H1 (cell line): ENCODE data around the gene ASTN2. TPM values are rescaled to one million over a fixed set of nuclear protein-coding genes. Genes with fewer than 3 reads are reported as not detected.

Experiments used
- CTCF ChIA-PET: fragments of 300-600 bp; sonication (Branson Sonifier 250); formaldehyde crosslinking; loops from one replicate; lab custom pipeline; 2021; ENCODE audit not compliant: partially characterized antibody; lab: Charles Lee
- POLR2A ChIA-PET: fragments of 300-600 bp; sonication (Branson Sonifier 250); formaldehyde crosslinking; loops from one replicate; lab custom pipeline; 2021; ENCODE audit warnings: inconsistent platforms; ENCODE audit not compliant: partially characterized antibody; lab: Charles Lee
- DNase-seq, 2 experiments: peaks; one replicate each; pipeline versions ENCODE4 v3.0.0 to v3.0.0-alpha.2; 2010 to 2022; ENCODE audit warnings: low spot score in 2 of 2, low read depth in 1 of 2, mixed read lengths in 1 of 2
- FAIRE-seq: peaks from 2 replicates; lab custom pipeline; 2011; peaks lifted over from hg19 to GRCh38; lab: Jason Lieb, UNC
- H2AFZ ChIP-seq: 2 replicates; pipeline ENCODE4 v1.8.1; 2012; ENCODE audit warnings: low read length, inconsistent platforms
- H2AK5ac ChIP-seq: 2 replicates; pipeline ENCODE4 v1.6.1; 2013; ENCODE audit warnings: low read depth, low read length
- H2BK120ac ChIP-seq: replicated peaks from 2 replicates; pipeline ENCODE3; 2013; ENCODE audit warnings: low read depth, low read length, inconsistent platforms
- H2BK12ac ChIP-seq: 2 replicates; pipeline ENCODE4 v1.6.1; 2013; ENCODE audit warnings: low read depth, low read length
- H2BK15ac ChIP-seq: 2 replicates; pipeline ENCODE4 v1.6.1; 2013; ENCODE audit warnings: low read length
- H2BK20ac ChIP-seq: 2 replicates; pipeline ENCODE4 v1.6.1; 2013; ENCODE audit warnings: low read length
- H2BK5ac ChIP-seq: 2 replicates; pipeline ENCODE4 v1.6.1; 2013; ENCODE audit warnings: low read depth, low read length
- H3K14ac ChIP-seq: 2 replicates; pipeline ENCODE4 v1.6.1; 2013; ENCODE audit warnings: inconsistent platforms; ENCODE audit not compliant: insufficient read length
- H3K18ac ChIP-seq: 2 replicates; pipeline ENCODE4 v1.6.1; 2013; ENCODE audit warnings: low read length; ENCODE audit errors: extremely low read depth
- H3K23ac ChIP-seq: 2 replicates; pipeline ENCODE4 v1.6.1; 2013; ENCODE audit warnings: inconsistent platforms; ENCODE audit not compliant: insufficient read length
- H3K23me2 ChIP-seq: 2 replicates; pipeline ENCODE4 v1.6.1; 2013; ENCODE audit warnings: low read depth, low read length
- H3K27ac ChIP-seq: 2 replicates; pipeline ENCODE4 v1.6.1; 2011; ENCODE audit warnings: low read depth, low read length, inconsistent platforms
- H3K27me3 ChIP-seq, 4 experiments: replicated peaks in 1 of 4; 1 replicate in 1 of 4; 2 replicates in 3 of 4; pipeline versions ENCODE4 v1.6.1 to v1.8.1; 2011 to 2013; ENCODE audit warnings: low read length in 3 of 4, mild to moderate bottlenecking in 3 of 4, inconsistent platforms in 2 of 4, mixed read lengths in 2 of 4, moderate library complexity in 1 of 4; ENCODE audit not compliant: control insufficient read depth in 3 of 4, insufficient read depth in 3 of 4; ENCODE audit errors: extremely low read depth in 1 of 4
- H3K36me3 ChIP-seq, 4 experiments: 2 replicates each; pipeline versions ENCODE4 v1.6.1 to v1.8.1; 2011 to 2013; ENCODE audit warnings: mild to moderate bottlenecking in 4 of 4, low read length in 3 of 4, moderate library complexity in 2 of 4, control low read depth in 1 of 4, inconsistent platforms in 1 of 4; ENCODE audit not compliant: insufficient read depth in 4 of 4, control insufficient read depth in 2 of 4
- H3K4ac ChIP-seq: replicated peaks from 2 replicates; pipeline ENCODE3; 2013; ENCODE audit warnings: low read length, low read depth, mixed read lengths, inconsistent platforms; ENCODE audit not compliant: insufficient read length
- H3K4me1 ChIP-seq, 4 experiments: replicated peaks in 1 of 4; 1 replicate in 1 of 4; 2 replicates in 3 of 4; pipeline versions ENCODE4 v1.6.1 to v1.8.1; 2011 to 2013; ENCODE audit warnings: low read length in 3 of 4, inconsistent platforms in 2 of 4, mixed read lengths in 1 of 4; ENCODE audit not compliant: insufficient read depth in 4 of 4, control insufficient read depth in 3 of 4
- H3K4me2 ChIP-seq, 2 experiments: 2 replicates each; pipeline versions ENCODE4 v1.6.1 to v1.8.1; 2011 to 2013; ENCODE audit warnings: low read depth in 2 of 2, low read length in 2 of 2, control low read depth in 1 of 2, inconsistent platforms in 1 of 2, mild to moderate bottlenecking in 1 of 2; ENCODE audit not compliant: insufficient read depth in 1 of 2
- H3K4me3 ChIP-seq, 4 experiments: fragments of 200-600, 300-600 bp in 1 of 4; sonication (generic), shearing (Covaris generic), sonication (Bioruptor Twin) in 1 of 4; 2 replicates each; pipeline versions ENCODE4 v1.5.1 to v1.8.1; 2011 to 2016; ENCODE audit warnings: low read length in 4 of 4, low read depth in 3 of 4, control low read depth in 2 of 4, inconsistent platforms in 2 of 4, mild to moderate bottlenecking in 2 of 4, mixed read lengths in 1 of 4, moderate library complexity in 1 of 4; ENCODE audit not compliant: insufficient read depth in 2 of 4; ENCODE audit errors: extremely low read depth in 1 of 4
- H3K56ac ChIP-seq: replicated peaks from 2 replicates; pipeline ENCODE3; 2013; ENCODE audit warnings: low read depth, mild to moderate bottlenecking, mixed read lengths, low read length, inconsistent platforms; ENCODE audit not compliant: insufficient read length
- H3K79me1 ChIP-seq: 2 replicates; pipeline ENCODE4 v1.6.1; 2013; ENCODE audit warnings: low read depth, low read length, control low read depth
- H3K79me2 ChIP-seq, 2 experiments: 2 replicates each; pipeline versions ENCODE4 v1.6.1 to v1.8.1; 2012 to 2013; ENCODE audit warnings: low read length in 2 of 2, mild to moderate bottlenecking in 2 of 2, inconsistent platforms in 1 of 2; ENCODE audit not compliant: insufficient read depth in 2 of 2, control insufficient read depth in 1 of 2
- H3K9ac ChIP-seq, 4 experiments: replicated peaks in 1 of 4; 1 replicate in 1 of 4; 2 replicates in 3 of 4; pipeline versions ENCODE4 v1.6.1 to v1.8.1; 2011 to 2013; ENCODE audit warnings: low read depth in 3 of 4, low read length in 3 of 4, control low read depth in 2 of 4, mild to moderate bottlenecking in 2 of 4, moderate library complexity in 2 of 4, inconsistent platforms in 1 of 4; ENCODE audit errors: extremely low read depth in 1 of 4
- H3K9me3 ChIP-seq, 2 experiments: 2 replicates each; pipeline versions ENCODE4 v1.6.1 to v1.8.1; 2012 to 2013; ENCODE audit warnings: mild to moderate bottlenecking in 2 of 2, moderate library complexity in 2 of 2, control low read depth in 1 of 2, inconsistent platforms in 1 of 2, low read depth in 1 of 2, low read length in 1 of 2, mixed read lengths in 1 of 2; ENCODE audit not compliant: insufficient read depth in 2 of 2
- H4K20me1 ChIP-seq, 2 experiments: replicated peaks in 1 of 2; 2 replicates each; pipeline versions ENCODE3 to v1.8.1; 2011 to 2013; ENCODE audit warnings: inconsistent platforms in 2 of 2, low read length in 2 of 2, mild to moderate bottlenecking in 1 of 2; ENCODE audit not compliant: insufficient read depth in 2 of 2, control insufficient read depth in 1 of 2
- H4K5ac ChIP-seq: 2 replicates; pipeline ENCODE4 v1.6.1; 2013; ENCODE audit warnings: low read length, low read depth, mixed read lengths, inconsistent platforms; ENCODE audit not compliant: insufficient read length
- H4K8ac ChIP-seq: 2 replicates; pipeline ENCODE4 v1.8.0; 2013; ENCODE audit warnings: mild to moderate bottlenecking, moderate library complexity, low read length, inconsistent platforms; ENCODE audit not compliant: insufficient read depth; ENCODE audit errors: extremely low read depth
- H4K91ac ChIP-seq: replicated peaks from 2 replicates; pipeline ENCODE3; 2013; ENCODE audit warnings: low read length, mixed read lengths, inconsistent platforms; ENCODE audit not compliant: insufficient read length
- CBX5 ChIP-seq: fragments of 300-800, 300-1000 bp; sonication (generic); IDR thresholded peaks from 2 replicates; pipeline ENCODE4 v1.7.1; 2016; ENCODE audit warnings: antibody characterized with exemption, low read length, low read depth
- CHD2 ChIP-seq: IDR thresholded peaks from 2 replicates; pipeline ENCODE4 v1.6.1; 2012; ENCODE audit warnings: low read length, improper control_type of control experiment
- EP300 ChIP-seq, 2 experiments: IDR thresholded peaks; 1 replicate in 1 of 2; 2 replicates in 1 of 2; pipeline ENCODE4 v1.6.1; 2011 to 2012; ENCODE audit warnings: low read depth in 2 of 2, low read length in 2 of 2, mild to moderate bottlenecking in 2 of 2, borderline replicate concordance in 1 of 2, inconsistent platforms in 1 of 2, moderate library complexity in 1 of 2
- EZH2 ChIP-seq: fragments of 200-600 bp; sonication (generic); IDR thresholded peaks from 2 replicates; pipeline ENCODE4 v1.7.1; 2012; ENCODE audit warnings: low read depth, mild to moderate bottlenecking, moderate library complexity, low read length, inconsistent platforms; ENCODE audit not compliant: severe bottlenecking
- FOSL1 ChIP-seq: IDR thresholded peaks from 2 replicates; pipeline ENCODE4 v1.6.1; 2011; ENCODE audit warnings: mild to moderate bottlenecking, low read depth, low read length, moderate library complexity; ENCODE audit not compliant: insufficient read depth
- MAFK ChIP-seq: IDR thresholded peaks from 2 replicates; pipeline ENCODE4 v1.6.1; 2012; ENCODE audit warnings: low read depth, mild to moderate bottlenecking, improper control_type of control experiment, low read length
- NANOG ChIP-seq: IDR thresholded peaks from 2 replicates; pipeline ENCODE4 v1.6.1; 2011; ENCODE audit warnings: low read length, low read depth, mild to moderate bottlenecking, inconsistent platforms; ENCODE audit not compliant: insufficient read depth, poor library complexity, severe bottlenecking
- RBBP5 ChIP-seq: IDR thresholded peaks from 2 replicates; pipeline ENCODE4 v1.7.1; 2012; ENCODE audit warnings: low read depth, mild to moderate bottlenecking, inconsistent platforms, low read length, moderate library complexity, borderline replicate concordance
- WGBS, 2 experiments: shearing (Covaris generic) in 1 of 2; methylation state at CpG; one replicate each; pipeline versions ENCODE4 v1.1.6 to v1.1.7; 2013 to 2015; ENCODE audit warnings: low lambda C conversion rate in 2 of 2, mixed read lengths in 2 of 2, inconsistent platforms in 1 of 2, low coverage in 1 of 2, missing lambda C conversion rate in 1 of 2; ENCODE audit not compliant: insufficient replicate concordance in 2 of 2, insufficient coverage in 1 of 2, insufficient read length in 1 of 2; ENCODE audit errors: extremely low coverage in 1 of 2, missing lambda C conversion rate in 1 of 2; 5-methylcytosine and 5-hydroxymethylcytosine counted together
- polyA plus RNA-seq, 7 experiments: library from polyadenylated mRNA; depleted of rRNA in 3 of 7; stranded (reverse) in 5 of 7; unstranded in 2 of 7; fragments of >200 nt in 5 of 7; fragments of 200-250 nt in 2 of 7; gene quantifications; 1 replicate in 5 of 7; 2 replicates in 1 of 7; 4 replicates in 1 of 7; pipeline versions ENCODE4 v1.2.1 to v1.2.3, GENCODE V29; 2011 to 2013; ENCODE audit warnings: missing spikeins in 2 of 7, mixed read lengths in 2 of 7
- total RNA-seq: library from RNA; stranded (reverse); fragmentation: NEBNext Ultra II Directional; extraction: Animal tissue kit (Norgen Biotek cat#: 25700); gene quantifications from 2 replicates; pipeline ENCODE4 v1.2.1, GENCODE V29; 2021
- TF ChIP-seq, protein P1 (sequence below): IDR thresholded peaks from 2 replicates; pipeline ENCODE4 v1.6.1; 2012; ENCODE audit warnings: inconsistent platforms

Gene ASTN2
- total and polyA plus RNA-seq, 2 of the 8 experiments (the other 6 are each of a cell fraction or from before 2014, with no cell fraction given) = 8.2 to 13.7 TPM

DNA sequence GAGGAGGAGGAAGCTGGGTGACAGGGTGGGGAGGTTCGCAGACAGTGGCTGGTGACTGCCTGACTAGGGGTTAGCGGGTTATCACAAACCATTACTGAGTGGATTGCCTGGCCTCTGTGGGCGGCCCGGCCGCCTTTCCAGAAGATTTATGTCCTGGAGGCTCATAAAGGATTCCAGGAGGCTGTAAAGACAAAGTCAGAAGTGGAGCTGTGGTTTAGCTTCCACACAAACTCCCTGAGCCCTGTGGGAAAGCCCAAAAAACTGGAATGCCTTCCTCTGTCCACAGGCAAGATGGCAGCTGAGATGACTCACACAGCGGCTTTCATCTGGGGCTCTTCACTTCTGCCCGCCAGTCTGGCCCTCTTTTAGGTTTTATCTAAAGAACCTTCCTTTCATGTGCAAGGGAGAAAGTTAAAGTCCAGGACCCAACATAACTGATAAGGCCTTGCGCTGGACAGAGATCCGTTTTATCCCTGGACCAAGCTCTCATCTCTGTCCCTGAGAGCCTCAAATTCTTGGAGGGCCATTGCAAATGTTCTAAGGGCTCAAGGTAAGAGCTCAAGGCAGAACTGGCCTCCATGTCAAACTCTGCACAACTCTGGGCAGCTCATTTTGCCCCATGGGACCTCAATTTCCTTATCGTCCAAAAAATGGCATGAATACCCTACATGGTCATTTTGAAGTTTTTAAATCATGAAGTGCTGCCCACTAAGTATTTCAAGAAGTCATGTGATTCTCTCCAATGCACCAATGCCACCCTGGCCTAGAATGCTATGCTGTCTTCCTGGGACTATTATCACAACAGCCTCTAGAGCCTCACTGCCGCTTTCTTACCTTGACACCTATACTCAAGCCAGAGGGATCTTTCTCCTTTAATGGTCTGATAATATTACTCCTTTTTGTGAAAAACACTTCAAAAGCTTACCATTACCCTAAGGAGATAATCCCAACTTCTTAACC lies 977.2 kb downstream of the ASTN2 start:
- H3K4me2 ChIP-seq = no peak overlapping the region
- H2AFZ ChIP-seq = no peak overlapping the region
- H2BK5ac ChIP-seq = no peak overlapping the region
- H3K79me1 ChIP-seq = no peaks in the 10 kb centered on the region
- H3K23me2 ChIP-seq = no peaks in the 10 kb centered on the region; the same call in none of the 2 replicates
- no peak overlapping the region for H3K27ac ChIP-seq
- FAIRE-seq (no peak), DNase-seq (no peak)
- ChIA-PET CTCF (interaction anchor here (1.5 kb wide), 1 partner anchor 152 kb away, joined by 3 read pairs; no protein-coding TSS in a partner anchor), POLR2A (no interaction called here)
- H2BK12ac ChIP-seq = no peak overlapping the region
- no peak overlapping the region for H4K5ac ChIP-seq
- TF ChIP-seq FOSL1 (no peak), EP300 (IDR thresholded peaks at IDR 0.05; ENCODE audit: borderline replicate concordance in 1 of 2, low read depth in 2 of 2, low read length in 2 of 2) (no peak), CHD2 (no peak), CBX5 (no peak), RBBP5 (no peak), MAFK (no peak), EZH2 (no peak), NANOG (no peak)
- TF ChIP-seq, protein P1, sequence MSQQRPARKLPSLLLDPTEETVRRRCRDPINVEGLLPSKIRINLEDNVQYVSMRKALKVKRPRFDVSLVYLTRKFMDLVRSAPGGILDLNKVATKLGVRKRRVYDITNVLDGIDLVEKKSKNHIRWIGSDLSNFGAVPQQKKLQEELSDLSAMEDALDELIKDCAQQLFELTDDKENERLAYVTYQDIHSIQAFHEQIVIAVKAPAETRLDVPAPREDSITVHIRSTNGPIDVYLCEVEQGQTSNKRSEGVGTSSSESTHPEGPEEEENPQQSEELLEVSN = no peak
- H3K27me3 ChIP-seq = no peaks in the 10 kb centered on the region
- H2BK15ac ChIP-seq = no peak overlapping the region
- no peak overlapping the region for H4K91ac ChIP-seq
- no peaks in the 10 kb centered on the region for H3K4me1 ChIP-seq
- H2AK5ac ChIP-seq = no peak overlapping the region
- H3K36me3 ChIP-seq = no peaks in the 10 kb centered on the region; a peak in 1 of 8 replicates
- no peaks in the 10 kb centered on the region for H3K79me2 ChIP-seq
- no peak overlapping the region for H2BK120ac ChIP-seq
- no peak overlapping the region for H2BK20ac ChIP-seq
- H3K9me3 ChIP-seq = no peaks in the 10 kb centered on the region
- no peak overlapping the region for H3K4ac ChIP-seq
- no peak overlapping the region for H4K8ac ChIP-seq
- WGBS, 2 experiments = 81% methylated on average over 10 of the region's 11 CpGs; no CpG with 5 or more reads in 1 of the 2 experiments
- no peak overlapping the region for H3K9ac ChIP-seq
- H3K23ac ChIP-seq = no peak overlapping the region
- no peak overlapping the region for H3K4me3 ChIP-seq
- H3K56ac ChIP-seq = no peak overlapping the region
- H3K14ac ChIP-seq = no peak overlapping the region
- H4K20me1 ChIP-seq = no peaks in the 10 kb centered on the region
- no peak overlapping the region for H3K18ac ChIP-seq
